GM15510 (cell line): ENCODE results near the gene CDC14A.

ENCODE experiments used
- POLR2A ChIP-seq: IDR thresholded peaks from 3 replicates; pipeline ENCODE4 v1.6.1; 2011; ENCODE audit warnings: borderline replicate concordance; ENCODE audit not compliant: insufficient read length; ENCODE audit errors: extremely low read depth

CDC14A gene

GRCh38 chr1:100352267-100353070 lies at the start of gene CDC14A:
Gene CDC14A (plus strand): TSS chr1:100352506. CDS start chr1:100352955, 449 bp downstream.
- peak; percentile 73 for TF ChIP-seq POLR2A

GRCh38 chr1:100302739-100303138 lies 49.6 kb upstream of the CDC14A start:
- no peak for TF ChIP-seq POLR2A

GRCh38 chr1:100304227-100304626 lies 48.1 kb upstream of the CDC14A start:
- TF ChIP-seq POLR2A: no peak

GRCh38 chr1:100304921-100305320 lies 47.4 kb upstream of the CDC14A start:
- no peak for TF ChIP-seq POLR2A

GRCh38 chr1:100305954-100306353 lies 46.4 kb upstream of the CDC14A start:
- no peak for TF ChIP-seq POLR2A

GRCh38 chr1:100306735-100307313 lies 45.5 kb upstream of the CDC14A start:
- TF ChIP-seq POLR2A: no peak

- TF ChIP-seq POLR2A: no peak
Measured at GRCh38 chr1:100308777-100309176, 43.5 kb upstream of the CDC14A start.

GRCh38 chr1:100309863-100310262 lies 42.4 kb upstream of the CDC14A start:
- no peak for TF ChIP-seq POLR2A

GRCh38 chr1:100313382-100313781 lies 38.9 kb upstream of the CDC14A start:
- TF ChIP-seq POLR2A: no peak

- no peak for TF ChIP-seq POLR2A
Measured at GRCh38 chr1:100316622-100317021, 35.7 kb upstream of the CDC14A start.

- TF ChIP-seq POLR2A: no peak
Measured at GRCh38 chr1:100320311-100321099, 31.8 kb upstream of the CDC14A start.

GRCh38 chr1:100321100-100321493 lies 31.2 kb upstream of the CDC14A start:
- no peak for TF ChIP-seq POLR2A

GRCh38 chr1:100321506-100321905 lies 30.8 kb upstream of the CDC14A start:
- no peak for TF ChIP-seq POLR2A

GRCh38 chr1:100322436-100323211 lies 29.7 kb upstream of the CDC14A start:
- no peak for TF ChIP-seq POLR2A
